Adrenal gland (tissue), 12 donors: ENCODE data around the gene ATN1. TPM values are rescaled to one million over a fixed set of nuclear protein-coding genes. Genes with fewer than 3 reads are reported as not detected.
"Not testable (repeated sequence)": the region's sequence is repeated elsewhere in the genome, so short reads cannot be mapped to it uniquely, and the experiment has no call there.

Experiments
- DNase-seq, 7 donors: peaks; one replicate each; pipeline ENCODE4 v3.0.0-alpha.2; 2019 to 2020
- H3K27ac ChIP-seq, 5 donors: fragments of 200-600 bp; sonication (generic) in 4 of 5; 1 replicate in 3 of 5; 2 replicates in 2 of 5; pipeline versions ENCODE4 v1.5.1 to v1.8.0; 2016 to 2020; ENCODE audit warnings: mild to moderate bottlenecking in 1 of 5
- H3K27me3 ChIP-seq: fragments of 200-600 bp; 2 replicates; pipeline ENCODE4 v1.8.0; 2021
- H3K36me3 ChIP-seq, 2 donors: fragments of 200-600 bp; replicated peaks in 1 of 2; 1 replicate in 1 of 2; 2 replicates in 1 of 2; pipeline versions ENCODE4 v1.5.1 to v1.8.0; 2018 to 2022
- H3K4me1 ChIP-seq, 2 donors: fragments of 200-600 bp; replicated peaks in 1 of 2; 1 replicate in 1 of 2; 2 replicates in 1 of 2; pipeline versions ENCODE4 v1.5.1 to v1.8.0; 2018 to 2021
- H3K4me3 ChIP-seq, 4 donors: fragments of 200-600 bp; sonication (generic) in 3 of 4; one replicate each; pipeline ENCODE4 v1.5.1; 2016 to 2018
- H3K9me3 ChIP-seq, 3 donors: fragments of 200-600 bp; sonication (generic) in 1 of 3; replicated peaks in 1 of 3; 1 replicate in 2 of 3; 2 replicates in 1 of 3; pipeline versions ENCODE4 v1.5.1 to v1.8.0; 2016 to 2021
- CTCF ChIP-seq, 6 experiments: fragments of 450-650 bp in 4 of 6; fragments of 200-600 bp in 2 of 6; sonication (generic) in 1 of 6; IDR thresholded peaks; 1 replicate in 5 of 6; 2 replicates in 1 of 6; pipeline versions ENCODE4 v1.5.1 to v1.8.0; 2016 to 2021; ENCODE audit warnings: antibody characterized with exemption in 6 of 6, mild to moderate bottlenecking in 2 of 6, moderate library complexity in 1 of 6
- POLR2A ChIP-seq, 2 donors: fragments of 450-650 bp; IDR thresholded peaks; one replicate each; pipeline ENCODE4 v1.6.1; 2017; ENCODE audit warnings: antibody characterized with exemption in 2 of 2, mild to moderate bottlenecking in 2 of 2, moderate library complexity in 1 of 2
- WGBS, 4 donors: extraction: QIAGEN DNeasy Blood & Tissue Kit in 2 of 4; methylation state at CpG; one replicate each; pipeline versions ENCODE4 v1.1.5 to v1.1.7; 2013 to 2017; 5-methylcytosine and 5-hydroxymethylcytosine counted together
- intact Hi-C, 2 donors: fragments of 100-400 bp; cut with DNase I; formaldehyde crosslinking; loops; one replicate each; pipeline versions ENCODE4 v1.14.1 to v1.15.0; 2022 to 2023
- polyA plus RNA-seq, 3 donors: library from polyadenylated mRNA; stranded (reverse); fragments of 200-250 nt in 2 of 3; fragments of 350-450 nt in 1 of 3; fragmentation: Illumina TruSeq in 1 of 3; extraction: RNeasy Lipid Tissue Mini Kit (QIAGEN cat#74804) in 1 of 3; gene quantifications; one replicate each; pipeline ENCODE4 v1.2.3, GENCODE V29; 2013 to 2014
- total RNA-seq, 9 donors: library from RNA; depleted of rRNA in 4 of 9; stranded (reverse); fragments of >200 nt in 4 of 9; fragments of 120-200 nt in 1 of 9; fragmentation: NEBNext Ultra II Directional in 1 of 9; extraction: Animal tissue kit (Norgen Biotek cat#: 25700) in 1 of 9; gene quantifications; one replicate each; pipeline versions ENCODE4 v1.1.0 to v1.2.4, GENCODE V29; 2013 to 2023
- donor health status: healthy with polysubstance abuse.
- donor health status: Bipolar disorder and iron deficiency.
- donor health status: DM: yes; HTN: yes; CAD: no.
- donor health status: DM: no; HTN: no; CAD: no.
- donor health status: DM: no; HTN: no; CAD: no.
- donor health status: DM: yes; HTN: yes; CAD: no.

ATN1 gene
- total and polyA plus RNA-seq, 12 donors: 8.8 to 482 (median 110) TPM

- H3K4me3 ChIP-seq: peak within 1 kb of the TSS in 3 of 4 donors; percentile 57 to 87 (median 77)
- no peaks in the 10 kb centered on the region for H3K9me3 ChIP-seq
- H3K36me3 ChIP-seq: no peaks in the 10 kb centered on the region
- intact Hi-C loops: no loop called here
- TF ChIP-seq POLR2A (IDR thresholded peaks at IDR 0.05): peak in 1 of 2 donors; percentile 39
- no peak for TF ChIP-seq CTCF (IDR thresholded peaks at IDR 0.05)
- H3K4me1 ChIP-seq: peaks cover 5 to 12% of the 10 kb centered on the region in 2 donors
- DNase-seq: peak; percentile 96 to 100 (median 98)
- H3K27ac ChIP-seq: peak within 1 kb of the TSS; percentile 30 to 84 (median 53)
- 4 to 12% (median 6%) methylated on average over 14 to 34 of the region's 34 CpGs for WGBS, 4 donors
- H3K27me3 ChIP-seq: no peaks in the 10 kb centered on the region
Measured at GRCh38 chr12:6904280-6905276, 23.2 kb upstream of the ATN1 start, which contains the start of gene LRRC23. TSS of gene LRRC23 (plus strand) at chr12:6904822. CDS start at chr12:6905634, 812 bp downstream.

GRCh38 chr12:6905414-6906040 lies 22.2 kb upstream of the ATN1 start:
- Histone ChIP-seq H3K9me3 (no peaks in the 10 kb centered on the region), H3K36me3 (no peaks in the 10 kb centered on the region), H3K27ac (peak overlapping the region in 1 of 5 donors; percentile 78), H3K4me3 (peak overlapping the region in 2 of 4 donors; percentile 57 to 77), H3K4me1 (peaks cover 5 to 12% of the 10 kb centered on the region in 2 donors), H3K27me3 (no peaks in the 10 kb centered on the region)
- 61 to 74% (median 65%) methylated on average over 5 of the region's 5 CpGs for WGBS, 4 donors
- TF ChIP-seq CTCF (IDR thresholded peaks at IDR 0.05) (no peak), POLR2A (IDR thresholded peaks at IDR 0.05) (no peak)
- intact Hi-C loops: no loop called here
- no peak for DNase-seq

GRCh38 chr12:6908141-6908540 lies 19.6 kb upstream of the ATN1 start:
- intact Hi-C loops, DNase-seq: not testable (repeated sequence)
- WGBS, 4 donors: 90 to 97% (median 94%) methylated on average over 10 to 11 of the region's 11 CpGs

GRCh38 chr12:6909421-6910145 lies 18.2 kb upstream of the ATN1 start:
- no peak overlapping the region for H3K27ac ChIP-seq
- TF ChIP-seq POLR2A (IDR thresholded peaks at IDR 0.05) (no peak), CTCF (IDR thresholded peaks at IDR 0.05) (no peak)
- 85 to 89% (median 88%) methylated on average over 4 of the region's 4 CpGs for WGBS, 4 donors
- DNase-seq: no peak
- peaks cover 6 to 12% of the 10 kb centered on the region in 2 donors for H3K4me1 ChIP-seq
- H3K36me3 ChIP-seq: no peaks in the 10 kb centered on the region
- H3K4me3 ChIP-seq: no peak overlapping the region
- H3K27me3 ChIP-seq: no peaks in the 10 kb centered on the region
- intact Hi-C loops: no loop called here
- no peaks in the 10 kb centered on the region for H3K9me3 ChIP-seq

More at GRCh38 chr12:6908141-6908540, 19.6 kb upstream of the ATN1 start:
- not testable (repeated sequence) for H3K27me3 ChIP-seq, H3K36me3 ChIP-seq, H3K9me3 ChIP-seq, H3K27ac ChIP-seq, H3K4me3 ChIP-seq
- peaks cover 5 to 12% of the 10 kb centered on the region in 2 donors for H3K4me1 ChIP-seq
